ENCODE measurements around the gene LCORL. TPM values are rescaled to one million over a fixed set of nuclear protein-coding genes. Genes with fewer than 3 reads are reported as not detected.

Gene LCORL
- total and polyA plus RNA-seq, 2 donors (not counting 3 experiments of a cell fraction or from before 2014, with no cell fraction given): 2.8 to 23.9 TPM

- BruUV-seq (replicated peaks): no TSS peak
- Histone ChIP-seq H3K4me3 (replicated peaks in 1 of 3; ENCODE audit: insufficient read depth in 1 of 3, low read depth in 1 of 3, low read length in 3 of 3) (no peak overlapping the region), H3K9ac (replicated peaks; ENCODE audit: extremely low read depth, insufficient read depth, low read length) (no peak overlapping the region), H3K9me1 (replicated peaks; ENCODE audit: control insufficient read depth, extremely low read depth, insufficient read depth, low read length) (no peaks in the 10 kb centered on the region), H4K20me1 (replicated peaks; ENCODE audit: control insufficient read depth, extremely low read depth, insufficient read depth, low read length) (no peaks in the 10 kb centered on the region), H3K27me3 (ENCODE audit: control insufficient read depth in 2 of 2, insufficient read depth in 2 of 2, low read length in 2 of 2) (no peaks in the 10 kb centered on the region), H3K9me3 (replicated peaks; ENCODE audit: control insufficient read depth, insufficient read depth, low read length) (no peaks in the 10 kb centered on the region), H3K4me1 (ENCODE audit: control insufficient read depth, extremely low read depth, insufficient read depth, low read length) (no peaks in the 10 kb centered on the region), H2AFZ (ENCODE audit: low read depth, low read length) (no peak overlapping the region), H3K27ac (ENCODE audit: insufficient read depth, low read depth, low read length) (no peak overlapping the region), H3K4me2 (ENCODE audit: insufficient read depth, low read length) (no peak overlapping the region), H3K79me2 (ENCODE audit: control insufficient read depth, insufficient read depth, low read length) (no peaks in the 10 kb centered on the region), H3K36me3 (ENCODE audit: control insufficient read depth in 2 of 2, extremely low read depth in 1 of 2, insufficient read depth in 2 of 2, low read length in 2 of 2) (peaks cover 0 to 2% of the 10 kb centered on the region in 2 experiments)
- TF ChIP-seq MYC (IDR thresholded peaks at IDR 0.05; ENCODE audit: low read depth, low read length) (no peak), FOS (IDR thresholded peaks at IDR 0.05; ENCODE audit: borderline replicate concordance, insufficient read depth, low read length) (no peak), JUN (IDR thresholded peaks at IDR 0.05; ENCODE audit: borderline replicate concordance, insufficient read depth, insufficient read length, low read depth) (no peak), POLR2A (IDR thresholded peaks at IDR 0.05; ENCODE audit: low read depth, low read length) (no peak), GATA2 (IDR thresholded peaks at IDR 0.05; ENCODE audit: insufficient read depth, insufficient read length, low read depth, low read length) (no peak), POLR2AphosphoS5 (IDR thresholded peaks at IDR 0.05; ENCODE audit: insufficient read depth, low read depth, low read length) (no peak), EZH2 (IDR thresholded peaks at IDR 0.05; ENCODE audit: borderline replicate concordance, low read depth, low read length, severe bottlenecking) (no peak)
- TF ChIP-seq, protein P1, sequence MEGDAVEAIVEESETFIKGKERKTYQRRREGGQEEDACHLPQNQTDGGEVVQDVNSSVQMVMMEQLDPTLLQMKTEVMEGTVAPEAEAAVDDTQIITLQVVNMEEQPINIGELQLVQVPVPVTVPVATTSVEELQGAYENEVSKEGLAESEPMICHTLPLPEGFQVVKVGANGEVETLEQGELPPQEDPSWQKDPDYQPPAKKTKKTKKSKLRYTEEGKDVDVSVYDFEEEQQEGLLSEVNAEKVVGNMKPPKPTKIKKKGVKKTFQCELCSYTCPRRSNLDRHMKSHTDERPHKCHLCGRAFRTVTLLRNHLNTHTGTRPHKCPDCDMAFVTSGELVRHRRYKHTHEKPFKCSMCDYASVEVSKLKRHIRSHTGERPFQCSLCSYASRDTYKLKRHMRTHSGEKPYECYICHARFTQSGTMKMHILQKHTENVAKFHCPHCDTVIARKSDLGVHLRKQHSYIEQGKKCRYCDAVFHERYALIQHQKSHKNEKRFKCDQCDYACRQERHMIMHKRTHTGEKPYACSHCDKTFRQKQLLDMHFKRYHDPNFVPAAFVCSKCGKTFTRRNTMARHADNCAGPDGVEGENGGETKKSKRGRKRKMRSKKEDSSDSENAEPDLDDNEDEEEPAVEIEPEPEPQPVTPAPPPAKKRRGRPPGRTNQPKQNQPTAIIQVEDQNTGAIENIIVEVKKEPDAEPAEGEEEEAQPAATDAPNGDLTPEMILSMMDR (IDR thresholded peaks at IDR 0.05; ENCODE audit: extremely low read depth in 1 of 2, insufficient read depth in 1 of 2, low read depth in 1 of 2, low read length in 2 of 2): no peak
- TF ChIP-seq, protein P2, sequence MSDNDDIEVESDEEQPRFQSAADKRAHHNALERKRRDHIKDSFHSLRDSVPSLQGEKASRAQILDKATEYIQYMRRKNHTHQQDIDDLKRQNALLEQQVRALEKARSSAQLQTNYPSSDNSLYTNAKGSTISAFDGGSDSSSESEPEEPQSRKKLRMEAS (IDR thresholded peaks at IDR 0.05; ENCODE audit: insufficient read depth, insufficient read length): no peak
- intact Hi-C loops (cut with micrococcal nuclease) (no loop called here), dilution Hi-C loops (cut with MboI; ENCODE audit: extremely low pct_ligation_motif_present, low sequenced_read_pairs) (no loop called here)
- DNase-seq (ENCODE audit: low read depth, low spot score) (no peak), FAIRE-seq (no peak)
- CTCF ChIA-PET: interaction anchor here (0.6 to 1.7 kb wide), 2 partner anchors 67 to 281 kb away, joined by 3 to 5 read pairs; no protein-coding TSS in a partner anchor
- POLR2A ChIA-PET: no interaction called here
Measured at GRCh38 chr4:17884511-17884910, 137.0 kb downstream of the LCORL start.

All from endothelial cell of umbilical vein (primary cell).